HFF-Myc (cell line): ENCODE measurements around the gene TEX35.

Experiments
- DNase-seq: peaks from one replicate; pipeline ENCODE4 v3.0.0-alpha.2; 2011; ENCODE audit warnings: low read depth; ENCODE audit errors: extremely low read depth
- H3K4me3 ChIP-seq: replicated peaks from 2 replicates; pipeline ENCODE4 v1.5.1; 2011; ENCODE audit warnings: low read depth, mild to moderate bottlenecking, control low read depth, low read length
- CTCF ChIP-seq: IDR thresholded peaks from 2 replicates; pipeline ENCODE4 v1.5.1; 2012; ENCODE audit warnings: mild to moderate bottlenecking, low read depth, low read length, control low read depth; ENCODE audit errors: missing control alignments

TEX35 gene

GRCh38 chr1:178528228-178528952 is 15.5 kb downstream of the TEX35 start:
- TF ChIP-seq CTCF: no peak
- no peak for DNase-seq

GRCh38 chr1:178528953-178529335 is 16.0 kb downstream of the TEX35 start:
- TF ChIP-seq CTCF: no peak
- no peak for DNase-seq
- no peak overlapping the region for H3K4me3 ChIP-seq

More at GRCh38 chr1:178528228-178528952, 15.5 kb downstream of the TEX35 start:
- H3K4me3 ChIP-seq: no peak overlapping the region

- no peak for DNase-seq
Observed at GRCh38 chr1:178529364-178530036, 16.6 kb downstream of the TEX35 start.

GRCh38 chr1:178530037-178530402 is 17.1 kb downstream of the TEX35 start:
- no peak overlapping the region for H3K4me3 ChIP-seq
- DNase-seq: peak; percentile 68
- TF ChIP-seq CTCF: no peak

More at GRCh38 chr1:178529364-178530036, 16.6 kb downstream of the TEX35 start:
- no peak overlapping the region for H3K4me3 ChIP-seq
- no peak for TF ChIP-seq CTCF

GRCh38 chr1:178530502-178530901 is 17.6 kb downstream of the TEX35 start:
- no peak for DNase-seq
- no peak overlapping the region for H3K4me3 ChIP-seq

GRCh38 chr1:178531887-178532286 is 19.0 kb downstream of the TEX35 start:
- DNase-seq: no peak
- no peak overlapping the region for H3K4me3 ChIP-seq
- TF ChIP-seq CTCF: no peak

More at GRCh38 chr1:178530502-178530901, 17.6 kb downstream of the TEX35 start:
- TF ChIP-seq CTCF: no peak
